SK-N-SH treated with all-trans-retinoic acid at 6 μM for 48 hours (cell line): ENCODE data around the gene PHF2.
"Not testable (repeated sequence)": the region's sequence is repeated elsewhere in the genome, so short reads cannot be mapped to it uniquely, and the experiment has no call there.

Experiments
- ATAC-seq: fragments of 200-7000 bp; cut with Tn5 transposase; 3 replicates; pipeline ENCODE4 v1.9.1; 2020; ENCODE audit warnings: mild to moderate bottlenecking, moderate library complexity
- ARNTL ChIP-seq: fragments of 450-650 bp; formaldehyde crosslinking; IDR thresholded peaks from 2 replicates; pipeline ENCODE4 v1.5.0; 2020; ENCODE audit warnings: low read depth, mild to moderate bottlenecking, moderate library complexity, borderline replicate concordance
- CSDC2 ChIP-seq: fragments of 250-450 bp; sonication (Bioruptor Pico); IDR thresholded peaks from 2 replicates; pipeline ENCODE4 v1.5.0; 2020; ENCODE audit warnings: mild to moderate bottlenecking, moderate library complexity
- ESRRG ChIP-seq: fragments of 250-450 bp; sonication (Bioruptor Pico); IDR thresholded peaks from 2 replicates; pipeline ENCODE4 v1.6.1; 2021; ENCODE audit warnings: mild to moderate bottlenecking
- GLIS3 ChIP-seq: fragments of 250-450 bp; sonication (Bioruptor Pico); IDR thresholded peaks from 2 replicates; pipeline ENCODE4 v1.5.0; 2020; ENCODE audit warnings: mild to moderate bottlenecking, moderate library complexity
- ISL1 ChIP-seq: fragments of 250-450 bp; sonication (Bioruptor Pico); IDR thresholded peaks from 2 replicates; pipeline ENCODE4 v2.1.2; 2022; ENCODE audit warnings: mild to moderate bottlenecking, moderate library complexity
- OSR1 ChIP-seq: fragments of 250-450 bp; sonication (Bioruptor Pico); IDR thresholded peaks from 2 replicates; pipeline ENCODE4 v1.8.0; 2022; ENCODE audit warnings: moderate library complexity, mild to moderate bottlenecking, inconsistent platforms
- PPARA ChIP-seq: fragments of 250-450 bp; sonication (Bioruptor Pico); IDR thresholded peaks from 2 replicates; pipeline ENCODE4 v1.5.0; 2020; ENCODE audit warnings: mild to moderate bottlenecking, borderline replicate concordance
- RARB ChIP-seq: fragments of 250-450 bp; sonication (Bioruptor Pico); IDR thresholded peaks from 2 replicates; pipeline ENCODE4 v1.8.0; 2021; ENCODE audit warnings: mild to moderate bottlenecking, moderate library complexity
- SNAI2 ChIP-seq: fragments of 250-450 bp; sonication (Bioruptor Pico); IDR thresholded peaks from 2 replicates; pipeline ENCODE4 v1.5.0; 2020; ENCODE audit warnings: mild to moderate bottlenecking, moderate library complexity
- TCF4 ChIP-seq: fragments of 250-450 bp; sonication (Bioruptor Pico); IDR thresholded peaks from 2 replicates; pipeline ENCODE4 v1.8.0; 2021; ENCODE audit warnings: mild to moderate bottlenecking, moderate library complexity, borderline replicate concordance
- TOX ChIP-seq: fragments of 250-450 bp; sonication (Bioruptor Pico); IDR thresholded peaks from 2 replicates; pipeline ENCODE4 v1.8.0; 2021; ENCODE audit warnings: mild to moderate bottlenecking, moderate library complexity, borderline replicate concordance
- ZC3H10 ChIP-seq: fragments of 250-450 bp; sonication (Bioruptor Pico); IDR thresholded peaks from 2 replicates; pipeline ENCODE4 v1.5.1; 2021; ENCODE audit warnings: mild to moderate bottlenecking, moderate library complexity
- ZFP3 ChIP-seq: fragments of 250-450 bp; sonication (Bioruptor Pico); IDR thresholded peaks from 2 replicates; pipeline ENCODE4 v1.5.0; 2020; ENCODE audit warnings: mild to moderate bottlenecking, moderate library complexity
- ZFP30 ChIP-seq: fragments of 450-650 bp; formaldehyde crosslinking; IDR thresholded peaks from 2 replicates; pipeline ENCODE4 v1.5.0; 2022; ENCODE audit warnings: mild to moderate bottlenecking, moderate library complexity
- ZNF565 ChIP-seq: fragments of 450-650 bp; formaldehyde crosslinking; conservative IDR thresholded peaks from 2 replicates; pipeline ENCODE4 v1.5.0; 2020; ENCODE audit warnings: low read depth, mild to moderate bottlenecking, moderate library complexity
- ZNF70 ChIP-seq: fragments of 450-650 bp; formaldehyde crosslinking; IDR thresholded peaks from 2 replicates; pipeline ENCODE4 v1.5.0; 2020; ENCODE audit warnings: mild to moderate bottlenecking, moderate library complexity
- ZNF8 ChIP-seq: fragments of 450-650 bp; formaldehyde crosslinking; IDR thresholded peaks from 2 replicates; pipeline ENCODE4 v1.5.0; 2020; ENCODE audit warnings: mild to moderate bottlenecking, moderate library complexity
- TF ChIP-seq, protein P1 (sequence below): fragments of 250-450 bp; sonication (Bioruptor Pico); IDR thresholded peaks from 2 replicates; pipeline ENCODE4 v1.8.0; 2020; ENCODE audit warnings: mild to moderate bottlenecking, moderate library complexity, borderline replicate concordance
- TF ChIP-seq, protein P2 (sequence below): fragments of 250-450 bp; sonication (Bioruptor Pico); IDR thresholded peaks from 2 replicates; pipeline ENCODE4 v1.5.1; 2020; ENCODE audit warnings: low read depth, mild to moderate bottlenecking, moderate library complexity
- TF ChIP-seq, protein P3 (sequence below): fragments of 250-450 bp; sonication (Bioruptor Pico); IDR thresholded peaks from 2 replicates; pipeline ENCODE4 v1.8.0; 2021; ENCODE audit warnings: low read depth, mild to moderate bottlenecking, moderate library complexity, borderline replicate concordance
- TF ChIP-seq, protein P4 (sequence below): fragments of 250-450 bp; sonication (Bioruptor Pico); IDR thresholded peaks from 2 replicates; pipeline ENCODE4 v1.5.1; 2021; ENCODE audit warnings: mild to moderate bottlenecking, moderate library complexity

The PHF2 gene

DNA sequence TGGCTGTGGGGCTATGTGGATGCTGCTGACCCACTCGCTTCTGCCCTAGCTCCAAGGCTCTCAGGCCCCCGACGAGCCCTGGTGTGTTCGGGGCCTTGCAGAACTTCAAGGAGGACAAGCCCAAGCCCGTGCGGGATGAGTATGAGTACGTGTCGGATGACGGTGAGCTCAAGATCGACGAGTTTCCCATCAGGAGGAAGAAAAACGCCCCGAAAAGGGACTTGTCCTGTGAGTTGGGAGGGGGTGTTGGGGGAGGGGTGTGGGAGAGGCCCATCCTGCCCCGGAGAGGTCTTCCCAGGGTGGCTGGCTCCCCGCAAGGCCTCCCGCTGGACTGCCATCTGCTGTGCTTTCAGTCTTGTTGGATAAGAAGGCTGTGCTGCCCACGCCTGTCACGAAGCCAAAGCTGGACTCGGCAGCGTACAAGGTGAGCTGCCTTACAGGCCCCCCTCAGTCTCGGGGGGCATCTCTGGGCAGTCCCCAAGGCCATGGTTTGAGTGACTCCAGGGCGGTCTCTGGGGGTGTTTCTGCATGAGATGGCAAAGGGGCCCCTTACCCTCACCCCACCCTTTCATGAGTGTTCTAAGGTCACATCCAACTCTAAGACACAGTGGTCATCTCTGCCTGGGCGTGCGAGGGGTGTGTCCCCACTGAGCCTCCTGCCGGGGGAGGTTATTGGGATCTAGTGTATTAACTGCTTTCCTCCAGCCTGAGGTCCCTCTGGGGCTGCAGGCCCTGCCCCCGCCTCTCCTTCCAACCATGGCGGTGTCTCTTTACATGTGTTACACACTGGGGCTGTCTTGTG is 89.5 kb downstream of the PHF2 start:
- ATAC-seq: no peak
- no peak for TF ChIP-seq ZC3H10
- TF ChIP-seq ZNF565 (CRISPR knock-in tag): no peak
- TF ChIP-seq ARNTL (CRISPR knock-in tag): no peak
- TF ChIP-seq SNAI2: no peak
- no peak for TF ChIP-seq GLIS3
- TF ChIP-seq, protein P1, sequence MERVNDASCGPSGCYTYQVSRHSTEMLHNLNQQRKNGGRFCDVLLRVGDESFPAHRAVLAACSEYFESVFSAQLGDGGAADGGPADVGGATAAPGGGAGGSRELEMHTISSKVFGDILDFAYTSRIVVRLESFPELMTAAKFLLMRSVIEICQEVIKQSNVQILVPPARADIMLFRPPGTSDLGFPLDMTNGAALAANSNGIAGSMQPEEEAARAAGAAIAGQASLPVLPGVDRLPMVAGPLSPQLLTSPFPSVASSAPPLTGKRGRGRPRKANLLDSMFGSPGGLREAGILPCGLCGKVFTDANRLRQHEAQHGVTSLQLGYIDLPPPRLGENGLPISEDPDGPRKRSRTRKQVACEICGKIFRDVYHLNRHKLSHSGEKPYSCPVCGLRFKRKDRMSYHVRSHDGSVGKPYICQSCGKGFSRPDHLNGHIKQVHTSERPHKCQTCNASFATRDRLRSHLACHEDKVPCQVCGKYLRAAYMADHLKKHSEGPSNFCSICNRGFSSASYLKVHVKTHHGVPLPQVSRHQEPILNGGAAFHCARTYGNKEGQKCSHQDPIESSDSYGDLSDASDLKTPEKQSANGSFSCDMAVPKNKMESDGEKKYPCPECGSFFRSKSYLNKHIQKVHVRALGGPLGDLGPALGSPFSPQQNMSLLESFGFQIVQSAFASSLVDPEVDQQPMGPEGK (CRISPR knock-in tag): no peak
- TF ChIP-seq, protein P2, sequence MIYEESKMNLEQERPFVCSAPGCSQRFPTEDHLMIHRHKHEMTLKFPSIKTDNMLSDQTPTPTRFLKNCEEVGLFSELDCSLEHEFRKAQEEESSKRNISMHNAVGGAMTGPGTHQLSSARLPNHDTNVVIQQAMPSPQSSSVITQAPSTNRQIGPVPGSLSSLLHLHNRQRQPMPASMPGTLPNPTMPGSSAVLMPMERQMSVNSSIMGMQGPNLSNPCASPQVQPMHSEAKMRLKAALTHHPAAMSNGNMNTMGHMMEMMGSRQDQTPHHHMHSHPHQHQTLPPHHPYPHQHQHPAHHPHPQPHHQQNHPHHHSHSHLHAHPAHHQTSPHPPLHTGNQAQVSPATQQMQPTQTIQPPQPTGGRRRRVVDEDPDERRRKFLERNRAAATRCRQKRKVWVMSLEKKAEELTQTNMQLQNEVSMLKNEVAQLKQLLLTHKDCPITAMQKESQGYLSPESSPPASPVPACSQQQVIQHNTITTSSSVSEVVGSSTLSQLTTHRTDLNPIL (CRISPR knock-in tag): no peak

DNA sequence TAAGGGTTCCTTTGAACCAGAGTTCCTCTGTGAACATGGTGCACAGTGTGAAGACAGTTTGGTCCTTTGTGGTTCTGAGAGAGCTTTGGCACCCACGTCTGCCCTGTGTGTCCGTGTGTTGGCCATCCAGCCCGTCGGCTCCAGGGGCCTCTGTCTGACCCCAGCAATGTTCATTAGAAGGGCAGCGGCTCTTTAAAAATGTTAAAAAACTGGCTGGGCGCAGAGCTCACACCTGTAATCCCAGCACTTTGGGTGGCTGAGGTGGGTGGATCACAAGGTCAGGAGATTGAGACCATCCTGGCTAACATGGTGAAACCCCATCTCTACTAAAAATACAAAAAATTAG is 90.0 kb downstream of the PHF2 start:
- not testable (repeated sequence) for ATAC-seq

DNA sequence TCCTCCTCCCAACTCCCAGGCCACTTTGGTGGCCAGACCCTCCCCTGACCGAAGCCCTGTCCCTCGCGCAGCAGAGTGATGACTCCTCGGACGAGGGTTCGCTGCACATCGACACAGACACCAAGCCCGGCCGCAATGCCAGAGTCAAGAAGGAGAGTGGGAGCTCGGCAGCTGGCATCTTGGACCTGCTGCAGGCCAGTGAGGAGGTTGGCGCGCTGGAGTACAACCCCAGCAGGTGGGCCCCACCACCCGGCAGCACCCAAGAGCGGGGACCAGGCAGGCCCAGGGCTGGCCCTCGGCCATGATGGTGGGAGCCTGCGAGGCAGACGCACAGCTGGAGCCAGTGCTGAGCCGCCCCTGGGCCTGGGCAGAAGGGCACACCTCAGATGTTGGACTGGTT is 90.6 kb downstream of the PHF2 start:
- ATAC-seq: no peak
- TF ChIP-seq ZFP3 (no peak), ZNF70 (CRISPR knock-in tag) (no peak), RARB (CRISPR knock-in tag) (no peak), TOX (CRISPR knock-in tag) (no peak), ZNF8 (no peak), ZNF565 (CRISPR knock-in tag) (no peak), PPARA (no peak)
- TF ChIP-seq, protein P3, sequence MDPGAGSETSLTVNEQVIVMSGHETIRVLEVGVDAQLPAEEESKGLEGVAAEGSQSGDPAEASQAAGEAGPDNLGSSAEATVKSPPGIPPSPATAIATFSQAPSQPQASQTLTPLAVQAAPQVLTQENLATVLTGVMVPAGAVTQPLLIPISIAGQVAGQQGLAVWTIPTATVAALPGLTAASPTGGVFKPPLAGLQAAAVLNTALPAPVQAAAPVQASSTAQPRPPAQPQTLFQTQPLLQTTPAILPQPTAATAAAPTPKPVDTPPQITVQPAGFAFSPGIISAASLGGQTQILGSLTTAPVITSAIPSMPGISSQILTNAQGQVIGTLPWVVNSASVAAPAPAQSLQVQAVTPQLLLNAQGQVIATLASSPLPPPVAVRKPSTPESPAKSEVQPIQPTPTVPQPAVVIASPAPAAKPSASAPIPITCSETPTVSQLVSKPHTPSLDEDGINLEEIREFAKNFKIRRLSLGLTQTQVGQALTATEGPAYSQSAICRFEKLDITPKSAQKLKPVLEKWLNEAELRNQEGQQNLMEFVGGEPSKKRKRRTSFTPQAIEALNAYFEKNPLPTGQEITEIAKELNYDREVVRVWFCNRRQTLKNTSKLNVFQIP (CRISPR knock-in tag): no peak
- TF ChIP-seq, protein P2 (CRISPR knock-in tag): no peak

DNA sequence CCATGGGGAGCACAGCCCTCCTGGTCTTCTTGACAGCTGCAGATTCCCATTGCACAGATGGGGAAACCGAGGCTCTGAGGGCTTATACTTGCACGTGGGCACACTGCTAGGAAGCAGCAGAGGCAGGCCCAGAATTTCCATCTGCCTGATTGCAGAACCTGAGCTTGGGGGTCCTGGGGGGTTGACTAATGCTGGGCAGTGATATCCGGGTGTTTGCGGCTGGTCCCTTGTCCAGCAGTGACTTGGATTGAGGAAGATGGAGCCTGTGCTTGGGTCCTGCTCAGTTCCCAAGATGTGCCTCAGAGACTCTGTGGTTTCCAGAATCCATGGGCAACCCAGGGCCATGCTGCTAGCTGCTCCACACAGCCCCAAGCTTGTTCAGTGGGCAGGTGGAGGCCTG is 91.2 kb downstream of the PHF2 start:
- no peak for ATAC-seq
- TF ChIP-seq ZNF565 (CRISPR knock-in tag): no peak
- TF ChIP-seq ESRRG (CRISPR knock-in tag): no peak
- no peak for TF ChIP-seq TOX (CRISPR knock-in tag)
- no peak for TF ChIP-seq PPARA
- TF ChIP-seq ZFP30 (CRISPR knock-in tag): no peak
- TF ChIP-seq, protein P4, sequence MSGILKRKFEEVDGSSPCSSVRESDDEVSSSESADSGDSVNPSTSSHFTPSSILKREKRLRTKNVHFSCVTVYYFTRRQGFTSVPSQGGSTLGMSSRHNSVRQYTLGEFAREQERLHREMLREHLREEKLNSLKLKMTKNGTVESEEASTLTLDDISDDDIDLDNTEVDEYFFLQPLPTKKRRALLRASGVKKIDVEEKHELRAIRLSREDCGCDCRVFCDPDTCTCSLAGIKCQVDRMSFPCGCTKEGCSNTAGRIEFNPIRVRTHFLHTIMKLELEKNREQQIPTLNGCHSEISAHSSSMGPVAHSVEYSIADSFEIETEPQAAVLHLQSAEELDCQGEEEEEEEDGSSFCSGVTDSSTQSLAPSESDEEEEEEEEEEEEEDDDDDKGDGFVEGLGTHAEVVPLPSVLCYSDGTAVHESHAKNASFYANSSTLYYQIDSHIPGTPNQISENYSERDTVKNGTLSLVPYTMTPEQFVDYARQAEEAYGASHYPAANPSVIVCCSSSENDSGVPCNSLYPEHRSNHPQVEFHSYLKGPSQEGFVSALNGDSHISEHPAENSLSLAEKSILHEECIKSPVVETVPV (CRISPR knock-in tag): no peak
- TF ChIP-seq ISL1: no peak
- no peak for TF ChIP-seq SNAI2
- TF ChIP-seq, protein P3 (CRISPR knock-in tag): no peak
- TF ChIP-seq RARB (CRISPR knock-in tag): no peak
- TF ChIP-seq ZNF70 (CRISPR knock-in tag): no peak
- no peak for TF ChIP-seq ZNF8
- TF ChIP-seq, protein P2 (CRISPR knock-in tag): no peak
- no peak for TF ChIP-seq OSR1 (CRISPR knock-in tag)
- TF ChIP-seq CSDC2: no peak
- no peak for TF ChIP-seq ARNTL (CRISPR knock-in tag)
- no peak for TF ChIP-seq ZFP3
- TF ChIP-seq, protein P1 (CRISPR knock-in tag): no peak
- TF ChIP-seq TCF4: no peak
